ENCODE measurements around the gene CSNK2A2.

GRCh38 chr16:58138852-58139251 lies 59.1 kb downstream of the CSNK2A2 start:
- TF ChIP-seq CTCF (IDR thresholded peaks at IDR 0.05; ENCODE audit: low read length) (no peak), EZH2 (optimal IDR thresholded peaks at IDR 0.05; ENCODE audit: low read depth, low read length) (no peak)

All from MM.1S (cell line).